ENCODE measurements around the gene FES. TPM values are rescaled to one million over a fixed set of nuclear protein-coding genes. Genes with fewer than 3 reads are reported as not detected.
A peak's percentile ranks its signal among the peaks of the same experiment; 100 is the strongest.

The FES gene
- total and polyA plus RNA-seq, 2 of the 13 experiments (the other 11 are each of a cell fraction or from before 2014, with no cell fraction given) = 4.0 to 9.5 TPM

DNA sequence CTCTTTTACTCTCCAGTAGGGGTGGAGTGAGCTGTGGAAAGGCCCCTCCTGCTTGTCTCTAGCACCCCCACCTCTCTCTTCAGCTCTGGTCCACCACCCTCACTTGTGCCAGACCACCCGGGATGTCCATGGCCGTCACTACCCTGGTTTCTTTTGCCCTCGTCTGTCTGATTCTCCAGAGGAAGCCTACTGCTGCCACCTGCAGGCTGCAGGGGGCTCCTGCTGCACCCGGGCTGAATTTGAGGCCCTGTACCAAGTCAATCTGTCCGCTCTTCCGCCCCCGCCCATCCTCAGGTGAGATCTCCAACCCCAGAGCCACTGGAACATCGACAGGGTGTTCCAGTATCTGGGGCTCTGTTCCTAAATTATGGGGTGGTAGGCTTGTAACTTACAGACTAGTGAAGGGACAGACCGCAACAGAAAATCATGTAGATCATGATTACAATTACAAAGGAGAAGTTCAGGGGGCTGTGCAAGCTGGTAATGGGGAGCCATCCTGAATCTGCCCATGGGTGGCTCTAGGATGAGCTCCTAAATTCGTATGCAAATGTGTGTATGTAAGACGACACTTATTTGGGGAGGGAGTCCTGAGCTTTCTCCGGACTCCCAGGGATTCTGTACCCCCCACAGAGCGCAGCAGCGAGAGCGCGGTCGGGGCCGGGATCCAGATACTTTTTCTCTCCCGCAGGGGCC lies 50.1 kb downstream of the FES start (continued):
- TF ChIP-seq, protein P1, sequence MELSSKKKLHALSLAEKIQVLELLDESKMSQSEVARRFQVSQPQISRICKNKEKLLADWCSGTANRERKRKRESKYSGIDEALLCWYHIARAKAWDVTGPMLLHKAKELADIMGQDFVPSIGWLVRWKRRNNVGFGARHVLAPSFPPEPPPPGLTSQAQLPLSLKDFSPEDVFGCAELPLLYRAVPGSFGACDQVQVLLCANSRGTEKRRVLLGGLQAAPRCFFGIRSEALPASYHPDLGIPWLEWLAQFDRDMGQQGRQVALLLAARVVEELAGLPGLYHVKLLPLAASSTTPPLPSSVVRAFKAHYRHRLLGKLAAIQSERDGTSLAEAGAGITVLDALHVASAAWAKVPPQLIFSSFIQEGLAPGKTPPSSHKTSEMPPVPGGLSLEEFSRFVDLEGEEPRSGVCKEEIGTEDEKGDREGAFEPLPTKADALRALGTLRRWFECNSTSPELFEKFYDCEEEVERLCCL (CRISPR knock-in tag; IDR thresholded peaks at IDR 0.05; ENCODE audit: borderline replicate concordance) = no peak
- TF ChIP-seq CENPT (CRISPR knock-in tag; IDR thresholded peaks at IDR 0.05; ENCODE audit: low read depth) = no peak
- TF ChIP-seq ASH2L (IDR thresholded peaks at IDR 0.05; ENCODE audit: insufficient read length, low read depth, low read length) = no peak
- TF ChIP-seq, protein P2, sequence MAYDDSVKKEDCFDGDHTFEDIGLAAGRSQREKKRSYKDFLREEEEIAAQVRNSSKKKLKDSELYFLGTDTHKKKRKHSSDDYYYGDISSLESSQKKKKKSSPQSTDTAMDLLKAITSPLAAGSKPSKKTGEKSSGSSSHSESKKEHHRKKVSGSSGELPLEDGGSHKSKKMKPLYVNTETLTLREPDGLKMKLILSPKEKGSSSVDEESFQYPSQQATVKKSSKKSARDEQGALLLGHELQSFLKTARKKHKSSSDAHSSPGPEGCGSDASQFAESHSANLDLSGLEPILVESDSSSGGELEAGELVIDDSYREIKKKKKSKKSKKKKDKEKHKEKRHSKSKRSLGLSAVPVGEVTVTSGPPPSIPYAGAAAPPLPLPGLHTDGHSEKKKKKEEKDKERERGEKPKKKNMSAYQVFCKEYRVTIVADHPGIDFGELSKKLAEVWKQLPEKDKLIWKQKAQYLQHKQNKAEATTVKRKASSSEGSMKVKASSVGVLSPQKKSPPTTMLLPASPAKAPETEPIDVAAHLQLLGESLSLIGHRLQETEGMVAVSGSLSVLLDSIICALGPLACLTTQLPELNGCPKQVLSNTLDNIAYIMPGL (CRISPR knock-in tag; IDR thresholded peaks at IDR 0.05; ENCODE audit: borderline replicate concordance in 1 of 2, low read depth in 1 of 2) = peak; percentile 67 to 71; a peak in 2 of 4 replicates
- TF ChIP-seq, protein P3, sequence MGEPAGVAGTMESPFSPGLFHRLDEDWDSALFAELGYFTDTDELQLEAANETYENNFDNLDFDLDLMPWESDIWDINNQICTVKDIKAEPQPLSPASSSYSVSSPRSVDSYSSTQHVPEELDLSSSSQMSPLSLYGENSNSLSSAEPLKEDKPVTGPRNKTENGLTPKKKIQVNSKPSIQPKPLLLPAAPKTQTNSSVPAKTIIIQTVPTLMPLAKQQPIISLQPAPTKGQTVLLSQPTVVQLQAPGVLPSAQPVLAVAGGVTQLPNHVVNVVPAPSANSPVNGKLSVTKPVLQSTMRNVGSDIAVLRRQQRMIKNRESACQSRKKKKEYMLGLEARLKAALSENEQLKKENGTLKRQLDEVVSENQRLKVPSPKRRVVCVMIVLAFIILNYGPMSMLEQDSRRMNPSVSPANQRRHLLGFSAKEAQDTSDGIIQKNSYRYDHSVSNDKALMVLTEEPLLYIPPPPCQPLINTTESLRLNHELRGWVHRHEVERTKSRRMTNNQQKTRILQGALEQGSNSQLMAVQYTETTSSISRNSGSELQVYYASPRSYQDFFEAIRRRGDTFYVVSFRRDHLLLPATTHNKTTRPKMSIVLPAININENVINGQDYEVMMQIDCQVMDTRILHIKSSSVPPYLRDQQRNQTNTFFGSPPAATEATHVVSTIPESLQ (CRISPR knock-in tag; conservative IDR thresholded peaks at IDR 0.05) = no peak
- TF ChIP-seq RARA (CRISPR knock-in tag; IDR thresholded peaks at IDR 0.05) = no peak
- TF ChIP-seq ARID2 (CRISPR knock-in tag; IDR thresholded peaks at IDR 0.05; ENCODE audit: borderline replicate concordance) = no peak
- no peak for TF ChIP-seq ZNF558 (CRISPR knock-in tag; IDR thresholded peaks at IDR 0.05; ENCODE audit: borderline replicate concordance)
- no peak for TF ChIP-seq NR2F2 (IDR thresholded peaks at IDR 0.05; ENCODE audit: borderline replicate concordance, low read depth)
- no peak for TF ChIP-seq ZNF432 (CRISPR knock-in tag; IDR thresholded peaks at IDR 0.05; ENCODE audit: borderline replicate concordance)
- no peak for TF ChIP-seq ZBTB20 (CRISPR knock-in tag; IDR thresholded peaks at IDR 0.05; ENCODE audit: borderline replicate concordance, low read depth)
- TF ChIP-seq IKZF1 (IDR thresholded peaks at IDR 0.05) = no peak
- TF ChIP-seq, protein P4, sequence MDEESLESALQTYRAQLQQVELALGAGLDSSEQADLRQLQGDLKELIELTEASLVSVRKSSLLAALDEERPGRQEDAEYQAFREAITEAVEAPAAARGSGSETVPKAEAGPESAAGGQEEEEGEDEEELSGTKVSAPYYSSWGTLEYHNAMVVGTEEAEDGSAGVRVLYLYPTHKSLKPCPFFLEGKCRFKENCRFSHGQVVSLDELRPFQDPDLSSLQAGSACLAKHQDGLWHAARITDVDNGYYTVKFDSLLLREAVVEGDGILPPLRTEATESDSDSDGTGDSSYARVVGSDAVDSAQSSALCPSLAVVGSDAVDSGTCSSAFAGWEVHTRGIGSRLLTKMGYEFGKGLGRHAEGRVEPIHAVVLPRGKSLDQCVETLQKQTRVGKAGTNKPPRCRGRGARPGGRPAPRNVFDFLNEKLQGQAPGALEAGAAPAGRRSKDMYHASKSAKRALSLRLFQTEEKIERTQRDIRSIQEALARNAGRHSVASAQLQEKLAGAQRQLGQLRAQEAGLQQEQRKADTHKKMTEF (CRISPR knock-in tag; IDR thresholded peaks at IDR 0.05) = no peak
- TF ChIP-seq ZNF660 (CRISPR knock-in tag; IDR thresholded peaks at IDR 0.05; ENCODE audit: borderline replicate concordance, low read depth) = no peak
- no peak for TF ChIP-seq CEBPG (CRISPR knock-in tag; IDR thresholded peaks at IDR 0.05)
- TF ChIP-seq, protein P5, sequence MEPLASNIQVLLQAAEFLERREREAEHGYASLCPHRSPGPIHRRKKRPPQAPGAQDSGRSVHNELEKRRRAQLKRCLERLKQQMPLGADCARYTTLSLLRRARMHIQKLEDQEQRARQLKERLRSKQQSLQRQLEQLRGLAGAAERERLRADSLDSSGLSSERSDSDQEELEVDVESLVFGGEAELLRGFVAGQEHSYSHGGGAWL (CRISPR knock-in tag; IDR thresholded peaks at IDR 0.05) = no peak
- no peak for TF ChIP-seq ZNF598 (CRISPR knock-in tag; IDR thresholded peaks at IDR 0.05; ENCODE audit: borderline replicate concordance)
- 0 out of 2 replicates have a peak, but pooled peaks have one; percentile 31 for TF ChIP-seq GATAD1 (CRISPR knock-in tag; IDR thresholded peaks at IDR 0.05)
- no peak for TF ChIP-seq ZNF7 (CRISPR knock-in tag; IDR thresholded peaks at IDR 0.05)
- TF ChIP-seq TCF7 (IDR thresholded peaks at IDR 0.05; ENCODE audit: low read depth) = no peak
- no peak for TF ChIP-seq MATR3 (CRISPR knock-in tag; IDR thresholded peaks at IDR 0.05)
- TF ChIP-seq ZNF782 (CRISPR knock-in tag; IDR thresholded peaks at IDR 0.05; ENCODE audit: borderline replicate concordance) = no peak
- no peak for TF ChIP-seq KDM3A (CRISPR knock-in tag; IDR thresholded peaks at IDR 0.05; ENCODE audit: low read depth)

All from HepG2 (cell line).